HG02884 (cell line): ENCODE results near the gene CCDC82.

ENCODE experiments used
- ATAC-seq: cut with Tn5 transposase; IDR thresholded peaks from one replicate; pipeline ENCODE4 v1.9.1; 2021; ENCODE audit warnings: mild to moderate bottlenecking, moderate library complexity; ENCODE audit not compliant: unreplicated experiment

CCDC82 gene

GRCh38 chr11:96329855-96330510 lies 59.7 kb downstream of the CCDC82 start:
- no peak for ATAC-seq

DNA sequence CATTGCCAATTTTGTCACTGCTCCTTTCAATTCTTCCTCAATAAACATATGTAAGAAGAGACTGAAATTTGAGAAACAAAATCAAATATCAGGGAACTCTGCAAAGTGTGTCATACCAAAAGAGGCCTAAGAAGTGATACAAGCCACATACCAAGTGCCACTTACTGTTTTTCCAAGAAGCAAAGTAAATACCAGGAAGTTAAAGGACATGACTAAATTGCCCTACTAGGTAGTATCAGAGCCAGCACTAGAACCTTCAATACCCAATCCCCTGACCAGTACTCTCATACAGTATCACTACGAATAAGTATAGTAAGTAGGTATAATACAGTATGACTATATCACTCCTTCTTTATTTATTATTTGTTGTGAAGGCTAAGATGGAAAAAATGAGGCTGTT lies 60.3 kb downstream of the CCDC82 start:
- ATAC-seq, result no peak

GRCh38 chr11:96328395-96329010 lies 61.2 kb downstream of the CCDC82 start:
- no peak for ATAC-seq

GRCh38 chr11:96326959-96327358 lies 62.8 kb downstream of the CCDC82 start:
- no peak for ATAC-seq

DNA sequence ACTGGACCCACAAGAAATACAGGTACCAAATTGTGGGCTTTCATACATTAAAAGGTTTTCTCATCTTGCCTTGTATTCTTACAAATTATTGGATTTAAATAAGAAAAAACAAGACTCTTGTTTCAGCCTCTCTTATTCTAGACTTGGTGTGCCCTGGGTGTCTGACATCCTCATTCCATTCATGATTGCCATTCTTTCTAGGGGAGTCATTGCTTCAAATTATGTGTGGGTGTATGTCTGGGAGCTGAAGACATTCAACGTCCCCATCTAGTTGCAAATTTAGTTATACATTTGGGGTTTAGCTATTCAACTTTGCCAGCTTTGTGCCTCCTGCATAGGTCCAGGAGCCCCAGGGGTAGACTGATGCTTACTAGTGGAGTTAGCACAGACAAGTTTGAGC lies 64.8 kb downstream of the CCDC82 start:
- no peak for ATAC-seq

GRCh38 chr11:96323642-96323985 lies 66.1 kb downstream of the CCDC82 start:
- no peak for ATAC-seq

DNA sequence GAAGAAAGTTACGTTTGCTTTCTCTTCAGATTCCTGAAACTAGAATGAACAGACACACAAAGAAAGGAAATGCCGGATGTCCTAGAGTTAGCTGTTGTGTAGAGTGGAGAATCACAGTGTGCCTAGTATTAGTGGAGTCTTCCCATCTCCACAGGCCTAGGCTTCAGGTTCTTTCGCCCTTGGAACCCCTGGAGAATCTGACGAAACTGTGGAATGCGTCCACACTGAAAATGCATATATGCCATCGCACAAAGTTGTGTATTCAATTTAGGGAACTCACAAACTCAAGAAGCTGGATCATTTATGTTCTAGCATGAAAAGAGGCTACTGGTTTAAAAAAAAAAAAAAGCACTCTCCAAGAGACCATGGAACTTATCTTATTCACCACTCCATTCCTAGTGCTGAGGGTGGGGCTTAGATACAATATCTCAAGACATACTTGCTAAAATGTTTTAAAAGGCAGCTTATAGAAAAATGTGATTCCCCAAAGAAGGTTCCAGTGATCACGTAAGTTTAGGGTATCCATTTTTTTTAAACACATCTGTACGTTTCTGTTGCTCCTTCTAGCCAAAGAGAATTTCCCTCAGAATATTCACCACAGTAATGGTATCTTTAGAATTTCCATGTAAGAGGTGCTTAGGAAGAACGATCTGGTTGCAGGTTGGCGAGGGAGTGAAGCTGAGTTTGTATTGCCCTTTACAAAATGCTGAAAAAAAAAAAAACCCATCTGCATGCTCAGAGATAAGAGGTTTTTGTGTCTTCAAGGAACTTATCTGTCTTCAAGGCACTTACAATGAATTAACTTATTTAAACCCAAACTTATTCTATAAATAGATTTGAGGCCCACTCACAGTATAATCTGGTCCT lies 66.7 kb downstream of the CCDC82 start:
- no peak for ATAC-seq

DNA sequence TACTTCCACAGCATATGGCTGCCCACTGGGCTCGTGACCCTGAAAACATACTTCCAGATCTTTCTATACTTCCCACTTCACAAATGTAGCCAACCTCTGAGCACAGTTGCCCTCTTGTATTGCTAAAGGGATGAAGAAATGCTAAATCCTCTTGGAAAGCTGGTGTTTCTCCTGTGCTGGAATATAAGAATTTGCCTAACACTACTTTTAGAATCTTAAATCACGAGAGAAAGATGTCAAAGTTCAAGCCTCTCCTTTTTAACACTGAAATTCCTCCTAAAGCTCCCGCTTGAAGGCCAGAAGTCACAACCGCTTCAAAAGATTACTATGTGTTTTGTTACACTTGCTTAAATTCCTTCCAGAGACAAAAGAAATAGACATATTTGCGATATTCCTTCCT lies 68.6 kb downstream of the CCDC82 start:
- ATAC-seq, result no peak

DNA sequence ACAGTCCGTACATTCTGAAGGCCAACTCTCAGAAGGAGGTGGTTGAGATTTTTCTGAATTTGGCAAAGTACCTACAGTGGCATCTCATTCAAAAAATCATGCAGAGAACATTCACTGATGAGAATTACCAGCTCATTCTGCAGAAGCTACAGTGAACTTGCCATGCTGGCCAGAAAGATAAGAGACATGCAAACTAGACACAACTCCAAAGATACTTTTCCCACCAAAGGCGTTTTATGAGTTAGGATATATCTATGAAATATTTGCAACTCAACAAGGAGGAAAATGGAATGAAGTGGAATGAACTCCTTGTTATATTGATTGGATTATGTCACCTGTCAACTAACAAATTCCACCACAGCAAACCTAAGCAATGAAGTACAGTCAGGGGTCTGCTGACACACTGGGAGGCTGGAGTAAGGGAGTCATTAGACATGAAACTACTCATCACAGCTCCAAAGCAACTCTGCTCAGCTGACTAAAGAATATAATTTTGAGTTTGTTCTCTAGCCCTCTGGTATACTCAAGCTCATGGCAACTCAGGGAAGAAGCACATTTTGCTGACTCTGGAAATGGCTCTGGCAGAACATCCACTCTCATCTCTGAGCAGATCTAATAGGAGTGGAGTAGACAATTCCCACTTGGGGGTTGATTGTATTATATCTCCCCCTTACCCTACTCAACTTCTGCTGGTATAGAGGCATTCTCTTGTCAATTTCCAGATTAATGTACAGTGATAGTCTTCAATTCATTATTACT lies 69.6 kb downstream of the CCDC82 start:
- no peak for ATAC-seq

GRCh38 chr11:96318850-96319249 lies 70.9 kb downstream of the CCDC82 start:
- no peak for ATAC-seq

DNA sequence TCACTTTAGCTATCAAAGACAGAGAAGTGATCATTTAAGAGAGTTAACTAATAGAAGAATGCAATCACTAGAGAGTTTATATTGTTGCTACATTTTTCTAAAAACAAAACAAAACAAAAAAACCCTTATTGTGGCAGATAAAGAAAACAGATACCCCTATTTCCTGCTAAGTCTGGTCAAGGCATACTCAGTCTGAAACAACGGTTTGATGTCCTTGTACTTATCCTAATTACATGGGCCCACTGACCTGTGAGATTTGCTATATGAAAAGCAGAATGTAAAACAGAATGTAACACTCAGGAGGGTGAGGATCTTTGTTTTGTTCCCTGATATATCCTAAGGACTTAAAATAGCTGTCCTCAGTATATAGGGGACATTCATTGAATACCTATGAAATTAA lies 71.3 kb downstream of the CCDC82 start:
- no peak for ATAC-seq

DNA sequence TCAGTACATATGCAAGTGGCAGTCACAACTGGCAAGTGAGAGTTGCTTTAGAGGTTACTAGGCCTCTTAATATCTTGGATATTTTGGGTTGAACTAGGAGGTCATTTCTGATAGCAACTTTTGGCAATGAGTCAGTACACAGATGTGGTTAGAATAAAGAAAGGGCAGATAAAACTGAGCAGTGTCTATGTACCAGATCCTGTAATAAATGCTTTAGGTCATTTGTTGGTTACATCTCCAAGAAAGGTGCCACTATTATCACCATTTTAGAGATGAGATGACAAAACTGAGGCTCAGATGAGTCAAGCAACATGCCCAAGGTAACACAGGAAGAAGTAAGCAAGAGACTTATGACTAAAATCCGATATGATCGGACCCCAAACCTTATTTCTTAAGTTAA lies 71.7 kb downstream of the CCDC82 start:
- no peak for ATAC-seq

DNA sequence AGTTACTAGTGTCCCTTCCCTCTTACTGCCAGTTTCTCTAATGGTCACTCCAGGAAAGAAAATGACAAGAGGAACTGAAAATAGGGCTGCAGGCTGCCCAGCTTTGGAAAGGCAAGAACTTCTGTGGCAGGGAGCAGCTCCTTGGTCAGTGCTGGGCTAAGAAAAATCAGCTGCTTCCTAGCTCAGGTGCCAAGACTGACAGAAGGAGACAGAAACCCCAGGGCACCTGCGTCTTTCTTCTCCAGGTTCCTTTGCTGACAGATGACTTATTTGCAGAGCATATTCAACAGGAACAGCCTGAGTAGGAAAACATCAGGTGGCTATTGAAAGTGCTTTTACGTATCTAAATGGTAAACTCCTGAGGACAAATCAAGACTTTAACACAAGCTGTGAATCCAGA lies 72.1 kb downstream of the CCDC82 start:
- no peak for ATAC-seq

GRCh38 chr11:96316869-96317268 lies 72.8 kb downstream of the CCDC82 start:
- ATAC-seq, result no peak

GRCh38 chr11:96315476-96315875 lies 74.2 kb downstream of the CCDC82 start:
- ATAC-seq, result no peak

DNA sequence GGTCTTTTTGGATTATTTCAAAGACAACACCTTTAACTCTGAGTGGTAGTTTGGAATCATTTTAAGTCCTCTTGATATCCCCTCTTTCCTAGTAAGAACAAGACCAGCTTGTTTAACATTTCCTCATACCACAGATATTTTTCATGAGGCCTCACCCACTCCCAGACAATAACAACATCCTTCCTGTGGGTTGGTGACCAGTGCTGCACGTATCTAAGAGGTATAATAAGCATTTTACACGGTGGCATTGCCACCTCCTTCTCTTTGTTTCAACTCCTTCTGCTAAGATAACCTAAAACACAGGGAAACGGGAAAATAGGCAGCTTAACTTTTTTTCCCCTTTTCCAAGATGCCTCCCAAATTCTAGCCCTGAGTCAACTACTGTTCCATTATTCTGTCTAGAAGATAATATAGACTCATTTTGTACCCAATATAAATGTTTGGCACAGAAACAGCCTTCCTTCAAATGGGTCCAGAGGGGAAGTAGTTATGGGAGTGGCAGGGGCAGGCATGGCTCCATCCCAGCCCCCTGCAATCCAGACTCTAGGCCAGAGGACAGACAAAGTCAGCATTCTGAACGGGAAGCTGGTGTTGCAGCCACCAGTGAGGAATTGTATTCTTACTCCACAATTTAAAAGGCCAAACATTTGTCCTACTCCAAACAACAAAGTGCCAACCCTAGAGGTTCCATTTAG lies 75.2 kb downstream of the CCDC82 start:
- ATAC-seq, result no peak

GRCh38 chr11:96313163-96313562 lies 76.5 kb downstream of the CCDC82 start:
- no peak for ATAC-seq

GRCh38 chr11:96311120-96311568 lies 78.6 kb downstream of the CCDC82 start:
- ATAC-seq, result no peak

DNA sequence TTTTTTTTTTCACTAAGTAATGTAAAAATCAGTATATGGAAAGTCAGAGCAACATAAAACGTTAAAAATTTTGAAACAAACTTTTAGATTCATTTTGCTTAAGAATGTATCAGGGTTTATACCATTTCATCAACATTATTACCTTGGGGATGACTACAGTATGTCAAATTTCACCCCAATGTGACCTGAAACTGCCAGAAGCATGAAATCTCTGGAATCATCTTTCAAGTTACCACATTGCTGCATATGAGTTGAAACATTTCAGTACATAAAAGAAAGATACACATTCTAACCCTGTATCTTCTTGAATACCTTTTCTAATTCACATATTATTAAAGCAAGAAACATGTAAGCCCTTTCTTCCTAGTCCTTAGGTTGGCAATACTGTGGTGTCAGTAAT lies 79.5 kb downstream of the CCDC82 start:
- no peak for ATAC-seq

DNA sequence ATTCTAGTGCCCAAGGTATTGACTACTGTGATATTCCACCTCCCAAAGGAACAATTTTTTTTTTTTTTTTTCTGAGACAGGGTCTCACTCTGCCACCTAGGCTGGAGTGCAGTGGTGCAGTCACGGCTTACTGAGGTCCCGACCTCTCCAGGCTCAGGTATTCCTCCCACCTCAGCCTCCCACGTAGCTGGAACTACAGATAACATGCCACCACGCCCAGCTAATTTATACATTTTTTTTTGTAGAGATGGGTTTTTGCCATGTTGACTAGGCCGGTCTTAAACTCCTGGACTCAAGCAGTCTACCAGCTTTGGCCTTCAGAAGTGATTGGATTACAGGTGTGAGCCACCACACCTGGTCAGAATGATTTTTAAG lies 80.1 kb downstream of the CCDC82 start:
- ATAC-seq, result no peak
